Liver (tissue), 3 donors: Measurements from ENCODE around the gene MEGF11.

ENCODE experiments used
- EGR1 ChIP-seq, 2 donors: IDR thresholded peaks; 2 replicates each; pipeline ENCODE4 v1.6.1; 2016 to 2018; ENCODE audit warnings: antibody characterized with exemption in 2 of 2, low read depth in 2 of 2
- FOXA1 ChIP-seq: IDR thresholded peaks from 2 replicates; pipeline ENCODE4 v1.6.1; 2016; ENCODE audit warnings: antibody characterized with exemption
- GABPA ChIP-seq, 2 donors: IDR thresholded peaks in 1 of 2; conservative IDR thresholded peaks in 1 of 2; 2 replicates each; pipeline ENCODE4 v1.6.1; 2016; ENCODE audit warnings: antibody characterized with exemption in 2 of 2, mild to moderate bottlenecking in 1 of 2, moderate library complexity in 1 of 2
- HNF4A ChIP-seq, 2 donors: conservative IDR thresholded peaks; 2 replicates each; pipeline ENCODE4 v1.6.1; 2016; ENCODE audit warnings: antibody characterized with exemption in 2 of 2, mild to moderate bottlenecking in 2 of 2
- HNF4G ChIP-seq: IDR thresholded peaks from 2 replicates; pipeline ENCODE4 v1.6.1; 2016; ENCODE audit warnings: antibody characterized with exemption
- REST ChIP-seq: IDR thresholded peaks from 2 replicates; pipeline ENCODE4 v1.6.1; 2016; ENCODE audit warnings: antibody characterized with exemption, mild to moderate bottlenecking
- SP1 ChIP-seq: IDR thresholded peaks from 2 replicates; pipeline ENCODE4 v1.6.1; 2018; ENCODE audit warnings: antibody characterized with exemption, mild to moderate bottlenecking
- TF ChIP-seq, protein P1 (sequence below): fragments of 150-350 bp; IDR thresholded peaks from 2 replicates; pipeline ENCODE4 v1.5.1; 2017; ENCODE audit warnings: improper control_type of control experiment, low read depth, low read length; ENCODE audit not compliant: missing input control
- TF ChIP-seq, protein P2 (sequence below): IDR thresholded peaks from 2 replicates; pipeline ENCODE4 v1.6.1; 2016; ENCODE audit warnings: antibody characterized with exemption
- donor health status: healthy.
- donor health status: healthy.

DNA sequence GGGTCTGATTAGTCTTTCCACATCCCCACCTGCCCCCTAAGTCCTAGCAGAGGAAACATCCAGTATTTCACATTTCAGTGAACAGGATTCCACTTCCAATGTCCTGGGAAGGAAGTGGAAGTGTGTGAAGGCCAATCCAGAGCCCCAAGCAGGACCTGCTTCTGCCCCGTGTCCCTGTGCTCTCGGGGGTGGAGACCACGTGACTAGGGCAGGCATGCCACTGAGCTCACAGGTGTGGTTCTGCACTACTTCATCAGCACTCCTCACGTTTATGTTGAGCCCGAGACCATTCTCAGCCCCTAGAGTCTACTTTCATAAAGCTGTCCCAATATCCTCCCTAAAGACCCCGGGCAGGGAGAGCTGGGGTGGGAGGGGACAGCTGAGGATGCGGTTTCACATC is 299.9 kb downstream of the MEGF11 start:
- TF ChIP-seq SP1 (no peak), GABPA (IDR thresholded peaks at IDR 0.05 in 1 of 2, conservative IDR thresholded peaks at IDR 0.05 in 1 of 2) (no peak), HNF4G (no peak), REST (no peak), FOXA1 (no peak), HNF4A (conservative IDR thresholded peaks at IDR 0.05) (no peak), EGR1 (IDR thresholded peaks at IDR 0.05; ENCODE audit: low read depth in 2 of 2) (no peak)
- TF ChIP-seq, protein P1, sequence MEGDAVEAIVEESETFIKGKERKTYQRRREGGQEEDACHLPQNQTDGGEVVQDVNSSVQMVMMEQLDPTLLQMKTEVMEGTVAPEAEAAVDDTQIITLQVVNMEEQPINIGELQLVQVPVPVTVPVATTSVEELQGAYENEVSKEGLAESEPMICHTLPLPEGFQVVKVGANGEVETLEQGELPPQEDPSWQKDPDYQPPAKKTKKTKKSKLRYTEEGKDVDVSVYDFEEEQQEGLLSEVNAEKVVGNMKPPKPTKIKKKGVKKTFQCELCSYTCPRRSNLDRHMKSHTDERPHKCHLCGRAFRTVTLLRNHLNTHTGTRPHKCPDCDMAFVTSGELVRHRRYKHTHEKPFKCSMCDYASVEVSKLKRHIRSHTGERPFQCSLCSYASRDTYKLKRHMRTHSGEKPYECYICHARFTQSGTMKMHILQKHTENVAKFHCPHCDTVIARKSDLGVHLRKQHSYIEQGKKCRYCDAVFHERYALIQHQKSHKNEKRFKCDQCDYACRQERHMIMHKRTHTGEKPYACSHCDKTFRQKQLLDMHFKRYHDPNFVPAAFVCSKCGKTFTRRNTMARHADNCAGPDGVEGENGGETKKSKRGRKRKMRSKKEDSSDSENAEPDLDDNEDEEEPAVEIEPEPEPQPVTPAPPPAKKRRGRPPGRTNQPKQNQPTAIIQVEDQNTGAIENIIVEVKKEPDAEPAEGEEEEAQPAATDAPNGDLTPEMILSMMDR, result no peak
- TF ChIP-seq, protein P2, sequence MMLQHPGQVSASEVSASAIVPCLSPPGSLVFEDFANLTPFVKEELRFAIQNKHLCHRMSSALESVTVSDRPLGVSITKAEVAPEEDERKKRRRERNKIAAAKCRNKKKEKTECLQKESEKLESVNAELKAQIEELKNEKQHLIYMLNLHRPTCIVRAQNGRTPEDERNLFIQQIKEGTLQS, result no peak
